GM12878 (cell line): ENCODE data around the gene SEC63. TPM values are rescaled to one million over a fixed set of nuclear protein-coding genes. Genes with fewer than 3 reads are reported as not detected.

Source experiments
- ATAC-seq: fragments of 200-7000 bp; cut with Tn5 transposase; 3 replicates; pipeline ENCODE4 v1.9.1; 2020; ENCODE audit warnings: mild to moderate bottlenecking, moderate library complexity
- BruUV-seq: library from RNA; stranded (reverse); fragments of 400-500 nt; replicated peaks from 2 replicates; lab custom pipeline; 2021; lab: Mats Ljungman, UMichigan
- CTCF ChIA-PET: fragments of 300-600 bp; sonication (Branson Sonifier 250); formaldehyde crosslinking; extraction: SDS; loops from one replicate; lab custom pipeline; 2021; ENCODE audit warnings: inconsistent platforms; lab: Yijun Ruan, JAX
- POLR2A ChIA-PET: fragments of 350-600 bp; formaldehyde crosslinking; extraction: SDS; loops from one replicate; lab custom pipeline; 2021; ENCODE audit warnings: inconsistent platforms; lab: Charles Lee
- RAD21 ChIA-PET: fragments of 300-600 bp; sonication (Branson Sonifier 250); formaldehyde crosslinking; loops from one replicate; lab custom pipeline; 2023; ENCODE audit warnings: antibody characterized with exemption; ENCODE audit not compliant: unreplicated experiment; lab: Charles Lee
- SMC1A ChIA-PET: fragments of 300-600 bp; sonication (Branson Sonifier 250); formaldehyde crosslinking; loops from one replicate; lab custom pipeline; 2023; ENCODE audit not compliant: unreplicated experiment, uncharacterized antibody; lab: Charles Lee
- DNase-seq: peaks from one replicate; pipeline ENCODE4 v3.0.0-alpha.2; 2011; ENCODE audit warnings: low read depth, low spot score
- FAIRE-seq: peaks from 3 replicates; lab custom pipeline; 2011; peaks lifted over from hg19 to GRCh38; lab: Jason Lieb, UNC
- H2AFZ ChIP-seq: 2 replicates; pipeline ENCODE4 v1.6.0; 2011; ENCODE audit warnings: low read depth, low read length, control low read depth; ENCODE audit not compliant: control insufficient read depth
- H3K27ac ChIP-seq: 2 replicates; pipeline ENCODE4 v1.5.1; 2011; ENCODE audit warnings: control low read depth; ENCODE audit not compliant: control insufficient read depth, insufficient read depth
- H3K27me3 ChIP-seq, 2 experiments: replicated peaks in 1 of 2; 2 replicates each; pipeline versions ENCODE4 v1.6.0 to v1.6.1; 2011; ENCODE audit warnings: low read length in 1 of 2; ENCODE audit not compliant: control insufficient read depth in 2 of 2, insufficient read depth in 2 of 2
- H3K36me3 ChIP-seq, 2 experiments: 2 replicates each; pipeline ENCODE4 v1.5.1; 2011; ENCODE audit warnings: low read length in 1 of 2; ENCODE audit not compliant: control insufficient read depth in 2 of 2, insufficient read depth in 2 of 2
- H3K4me1 ChIP-seq: 2 replicates; pipeline ENCODE4 v1.6.1; 2011; ENCODE audit warnings: mild to moderate bottlenecking, low read length, moderate library complexity, mixed read lengths; ENCODE audit not compliant: control insufficient read depth, insufficient read depth
- H3K4me2 ChIP-seq: 2 replicates; pipeline ENCODE4 v1.6.0; 2011; ENCODE audit warnings: control low read depth; ENCODE audit not compliant: control insufficient read depth, insufficient read depth
- H3K4me3 ChIP-seq: fragments of 200-600 bp; sonication (generic); 2 replicates; pipeline ENCODE4 v1.5.1; 2016
- H3K79me2 ChIP-seq: 2 replicates; pipeline ENCODE4 v1.6.0; 2011; ENCODE audit warnings: low read length; ENCODE audit not compliant: control insufficient read depth, insufficient read depth
- H3K9ac ChIP-seq: 2 replicates; pipeline ENCODE4 v1.8.0; 2011; ENCODE audit warnings: low read length, control low read depth, mixed read lengths; ENCODE audit not compliant: control insufficient read depth, insufficient read depth
- H3K9me3 ChIP-seq: replicated peaks from 3 replicates; pipeline ENCODE4 v1.5.1; 2011; ENCODE audit warnings: mild to moderate bottlenecking, low read length; ENCODE audit not compliant: control insufficient read depth, insufficient read depth
- H4K20me1 ChIP-seq: 2 replicates; pipeline ENCODE4 v1.6.0; 2011; ENCODE audit not compliant: control insufficient read depth, insufficient read depth
- EP300 ChIP-seq, 2 experiments: fragments of 150-350 bp in 1 of 2; IDR thresholded peaks; 2 replicates each; pipeline ENCODE4 v1.6.1; 2011 to 2012; ENCODE audit warnings: low read depth in 2 of 2, low read length in 2 of 2, borderline replicate concordance in 1 of 2, improper control_type of control experiment in 1 of 2, inconsistent platforms in 1 of 2; ENCODE audit not compliant: control insufficient read depth in 1 of 2
- ESRRA ChIP-seq: IDR thresholded peaks from 2 replicates; pipeline ENCODE4 v1.6.1; 2012; ENCODE audit warnings: mild to moderate bottlenecking, low read length, improper control_type of control experiment
- FOXM1 ChIP-seq: IDR thresholded peaks from 2 replicates; pipeline ENCODE4 v1.6.1; 2012; ENCODE audit warnings: low read depth, mild to moderate bottlenecking, inconsistent platforms, low read length, moderate library complexity
- GABPA ChIP-seq: IDR thresholded peaks from 2 replicates; pipeline ENCODE4 v1.6.1; 2014; ENCODE audit warnings: antibody characterized with exemption, low read depth, mild to moderate bottlenecking, inconsistent platforms
- IRF5 ChIP-seq: fragments of 450-650 bp; IDR thresholded peaks from 2 replicates; pipeline ENCODE4 v1.6.1; 2017; ENCODE audit warnings: borderline replicate concordance
- KLF5 ChIP-seq: fragments of 450-650 bp; IDR thresholded peaks from 2 replicates; pipeline ENCODE4 v1.6.1; 2014; ENCODE audit warnings: mild to moderate bottlenecking; ENCODE audit not compliant: partially characterized antibody
- MTA3 ChIP-seq: IDR thresholded peaks from 2 replicates; pipeline ENCODE4 v1.6.1; 2012; ENCODE audit warnings: low read length, inconsistent platforms, borderline replicate concordance
- NR2F1 ChIP-seq: fragments of 450-650 bp; conservative IDR thresholded peaks from 2 replicates; pipeline ENCODE4 v1.6.1; 2017; ENCODE audit warnings: mild to moderate bottlenecking
- SREBF1 ChIP-seq: IDR thresholded peaks from 2 replicates; pipeline ENCODE4 v1.6.1; 2012; ENCODE audit warnings: mild to moderate bottlenecking, low read length
- WGBS: methylation state at CpG from one replicate; pipeline ENCODE4 v1.1.6; 2016; ENCODE audit warnings: low lambda C conversion rate; ENCODE audit not compliant: insufficient replicate concordance, insufficient coverage; ENCODE audit errors: missing lambda C conversion rate; 5-methylcytosine and 5-hydroxymethylcytosine counted together
- in situ Hi-C: fragments of 300-500 bp; cut with MboI; formaldehyde crosslinking; loops from 9 replicates; pipeline ENCODE4 v1.14.3; 2018; ENCODE audit warnings: mixed read lengths
- intact Hi-C: fragments of 100-400 bp; cut with micrococcal nuclease; formaldehyde crosslinking; loops from one replicate; pipeline ENCODE4 v1.14.2; 2022; ENCODE audit not compliant: unreplicated experiment
- polyA plus RNA-seq, 11 experiments: library from polyadenylated mRNA; depleted of rRNA in 4 of 11; unstranded in 6 of 11; stranded (reverse) in 5 of 11; fragments of >200 nt; fragmentation: Nextera tagmentation in 4 of 11; fragmentation: Illumina TruSeq in 1 of 11; extraction: Ambion mirVana in 4 of 11; extraction: Trizol in 1 of 11; gene quantifications; 1 replicate in 1 of 11; 2 replicates in 10 of 11; pipeline versions ENCODE4 v1.2.1 to v1.2.3, GENCODE V29; 2011 to 2016; ENCODE audit warnings: inconsistent platforms in 2 of 11, missing spikeins in 2 of 11, low read depth in 1 of 11
- total RNA-seq, 4 experiments: library from RNA; depleted of rRNA in 3 of 4; stranded (reverse); fragments of >200 nt in 3 of 4; fragmentation: Illumina TruSeq in 1 of 4; extraction: Trizol in 1 of 4; gene quantifications; 2 replicates each; pipeline versions ENCODE4 v1.2.1 to v1.2.3, GENCODE V29; 2013 to 2021
- TF ChIP-seq, protein P1 (sequence below): fragments of 450-650 bp; IDR thresholded peaks from 2 replicates; pipeline ENCODE4 v1.6.1; 2017; ENCODE audit warnings: antibody characterized with exemption, mild to moderate bottlenecking, moderate library complexity
- TF ChIP-seq, protein P2 (sequence below): fragments of 450-650 bp; IDR thresholded peaks from 2 replicates; pipeline ENCODE4 v1.6.1; 2017; ENCODE audit warnings: low read depth, mild to moderate bottlenecking, moderate library complexity
- TF ChIP-seq, protein P3 (sequence below): IDR thresholded peaks from 2 replicates; pipeline ENCODE4 v1.6.1; 2012; ENCODE audit warnings: low read depth, low read length, improper control_type of control experiment

The SEC63 gene
- total and polyA plus RNA-seq, 10 of the 15 experiments (the other 5 are each of a cell fraction or from before 2014, with no cell fraction given), result 10.1 to 87.0 (median 34.3) TPM

- Histone ChIP-seq H3K27ac (no peak overlapping the region), H3K27me3 (no peaks in the 10 kb centered on the region; a peak in 1 of 4 replicates), H3K9ac (no peak overlapping the region)
- SMC1A ChIA-PET, result no interaction called here
- TF ChIP-seq MTA3 (no peak), NR2F1 (no peak), SREBF1 (no peak), FOXM1 (no peak), KLF5 (no peak), EP300 (IDR thresholded peaks at IDR 0.05; ENCODE audit: borderline replicate concordance in 1 of 2, control insufficient read depth in 1 of 2, low read depth in 2 of 2, low read length in 2 of 2) (no peak), ESRRA (no peak), IRF5 (no peak), GABPA (no peak)
- TF ChIP-seq, protein P1, sequence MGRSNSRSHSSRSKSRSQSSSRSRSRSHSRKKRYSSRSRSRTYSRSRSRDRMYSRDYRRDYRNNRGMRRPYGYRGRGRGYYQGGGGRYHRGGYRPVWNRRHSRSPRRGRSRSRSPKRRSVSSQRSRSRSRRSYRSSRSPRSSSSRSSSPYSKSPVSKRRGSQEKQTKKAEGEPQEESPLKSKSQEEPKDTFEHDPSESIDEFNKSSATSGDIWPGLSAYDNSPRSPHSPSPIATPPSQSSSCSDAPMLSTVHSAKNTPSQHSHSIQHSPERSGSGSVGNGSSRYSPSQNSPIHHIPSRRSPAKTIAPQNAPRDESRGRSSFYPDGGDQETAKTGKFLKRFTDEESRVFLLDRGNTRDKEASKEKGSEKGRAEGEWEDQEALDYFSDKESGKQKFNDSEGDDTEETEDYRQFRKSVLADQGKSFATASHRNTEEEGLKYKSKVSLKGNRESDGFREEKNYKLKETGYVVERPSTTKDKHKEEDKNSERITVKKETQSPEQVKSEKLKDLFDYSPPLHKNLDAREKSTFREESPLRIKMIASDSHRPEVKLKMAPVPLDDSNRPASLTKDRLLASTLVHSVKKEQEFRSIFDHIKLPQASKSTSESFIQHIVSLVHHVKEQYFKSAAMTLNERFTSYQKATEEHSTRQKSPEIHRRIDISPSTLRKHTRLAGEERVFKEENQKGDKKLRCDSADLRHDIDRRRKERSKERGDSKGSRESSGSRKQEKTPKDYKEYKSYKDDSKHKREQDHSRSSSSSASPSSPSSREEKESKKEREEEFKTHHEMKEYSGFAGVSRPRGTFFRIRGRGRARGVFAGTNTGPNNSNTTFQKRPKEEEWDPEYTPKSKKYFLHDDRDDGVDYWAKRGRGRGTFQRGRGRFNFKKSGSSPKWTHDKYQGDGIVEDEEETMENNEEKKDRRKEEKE, result no peak
- TF ChIP-seq, protein P2, sequence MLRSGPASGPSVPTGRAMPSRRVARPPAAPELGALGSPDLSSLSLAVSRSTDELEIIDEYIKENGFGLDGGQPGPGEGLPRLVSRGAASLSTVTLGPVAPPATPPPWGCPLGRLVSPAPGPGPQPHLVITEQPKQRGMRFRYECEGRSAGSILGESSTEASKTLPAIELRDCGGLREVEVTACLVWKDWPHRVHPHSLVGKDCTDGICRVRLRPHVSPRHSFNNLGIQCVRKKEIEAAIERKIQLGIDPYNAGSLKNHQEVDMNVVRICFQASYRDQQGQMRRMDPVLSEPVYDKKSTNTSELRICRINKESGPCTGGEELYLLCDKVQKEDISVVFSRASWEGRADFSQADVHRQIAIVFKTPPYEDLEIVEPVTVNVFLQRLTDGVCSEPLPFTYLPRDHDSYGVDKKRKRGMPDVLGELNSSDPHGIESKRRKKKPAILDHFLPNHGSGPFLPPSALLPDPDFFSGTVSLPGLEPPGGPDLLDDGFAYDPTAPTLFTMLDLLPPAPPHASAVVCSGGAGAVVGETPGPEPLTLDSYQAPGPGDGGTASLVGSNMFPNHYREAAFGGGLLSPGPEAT, result no peak
- TF ChIP-seq, protein P3, sequence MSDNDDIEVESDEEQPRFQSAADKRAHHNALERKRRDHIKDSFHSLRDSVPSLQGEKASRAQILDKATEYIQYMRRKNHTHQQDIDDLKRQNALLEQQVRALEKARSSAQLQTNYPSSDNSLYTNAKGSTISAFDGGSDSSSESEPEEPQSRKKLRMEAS, result no peak
- TF ChIP-seq, all 136 proteins: peak for 0
- Histone ChIP-seq H3K4me2 (no peak overlapping the region), H3K36me3 (no peaks in the 10 kb centered on the region), H3K79me2 (no peaks in the 10 kb centered on the region), H4K20me1 (no peaks in the 10 kb centered on the region), H2AFZ (no peak overlapping the region), H3K4me3 (no peak overlapping the region), H3K9me3 (no peaks in the 10 kb centered on the region), H3K4me1 (no peaks in the 10 kb centered on the region)
- POLR2A ChIA-PET, result no interaction called here
- CTCF ChIA-PET, result no interaction called here
- 36% methylated on average over 5 of the region's 5 CpGs for WGBS
- intact Hi-C loops, result no loop called here
- no peak for FAIRE-seq
- in situ Hi-C loops, result loop anchor here (10.0 kb wide), 1 partner anchor 555 kb away; no protein-coding TSS in a partner anchor
- no peak for DNase-seq
- no TSS peak for BruUV-seq
- RAD21 ChIA-PET, result no interaction called here
- ATAC-seq, result no peak
Observed at GRCh38 chr6:107970255-107970654, 12.2 kb upstream of the SEC63 start.
